Endothelial cell of umbilical vein (primary cell): ENCODE measurements around the gene SPOPL. TPM values are rescaled to one million over a fixed set of nuclear protein-coding genes. Genes with fewer than 3 reads are reported as not detected.

ENCODE experiments used
- BruUV-seq: library from RNA; stranded (reverse); fragments of 400-500 nt; replicated peaks from 2 replicates; lab custom pipeline; 2021; lab: Mats Ljungman, UMichigan
- CTCF ChIA-PET: fragments of 300-600, 350-600 bp; sonication (Branson Sonifier 250); formaldehyde crosslinking; loops from one replicate; lab custom pipeline; 2021; ENCODE audit warnings: antibody characterized with exemption, inconsistent platforms; lab: Charles Lee
- POLR2A ChIA-PET: fragments of 300-600, 350-600 bp; sonication (Branson Sonifier 250); formaldehyde crosslinking; loops from one replicate; lab custom pipeline; 2021; ENCODE audit warnings: antibody characterized with exemption, inconsistent platforms; lab: Charles Lee
- DNase-seq: peaks from one replicate; pipeline ENCODE4 v3.0.0-alpha.2; 2011; ENCODE audit warnings: low read depth, low spot score
- FAIRE-seq: peaks from 2 replicates; lab custom pipeline; 2011; peaks lifted over from hg19 to GRCh38; lab: Jason Lieb, UNC
- H2AFZ ChIP-seq: 2 replicates; pipeline ENCODE4 v1.6.0; 2012; ENCODE audit warnings: low read depth, low read length, control low read depth, inconsistent platforms
- H3K27ac ChIP-seq: 2 replicates; pipeline ENCODE4 v1.5.1; 2011; ENCODE audit warnings: low read depth, mild to moderate bottlenecking, control low read depth, low read length, moderate library complexity; ENCODE audit not compliant: insufficient read depth
- H3K27me3 ChIP-seq, 2 experiments: 2 replicates each; pipeline versions ENCODE4 v1.6.0 to v1.6.1; 2011; ENCODE audit warnings: low read length in 2 of 2, mixed read lengths in 1 of 2; ENCODE audit not compliant: control insufficient read depth in 2 of 2, insufficient read depth in 2 of 2
- H3K36me3 ChIP-seq, 2 experiments: 2 replicates in 1 of 2; 3 replicates in 1 of 2; pipeline ENCODE4 v1.5.1; 2011; ENCODE audit warnings: low read length in 2 of 2, mild to moderate bottlenecking in 1 of 2, moderate library complexity in 1 of 2; ENCODE audit not compliant: control insufficient read depth in 2 of 2, insufficient read depth in 2 of 2; ENCODE audit errors: extremely low read depth in 1 of 2
- H3K4me1 ChIP-seq: 3 replicates; pipeline ENCODE4 v1.5.1; 2011; ENCODE audit warnings: mild to moderate bottlenecking, low read length; ENCODE audit not compliant: control insufficient read depth, insufficient read depth; ENCODE audit errors: extremely low read depth
- H3K4me2 ChIP-seq: 2 replicates; pipeline ENCODE4 v1.6.1; 2011; ENCODE audit warnings: low read length, control low read depth, mixed read lengths; ENCODE audit not compliant: insufficient read depth
- H3K4me3 ChIP-seq, 3 experiments: fragments of 200-600 bp in 1 of 3; sonication (generic), shearing (Covaris generic) in 1 of 3; replicated peaks in 1 of 3; 2 replicates each; pipeline ENCODE4 v1.5.1; 2011 to 2016; ENCODE audit warnings: control low read depth in 3 of 3, low read length in 3 of 3, mild to moderate bottlenecking in 2 of 3, inconsistent platforms in 1 of 3, low read depth in 1 of 3, moderate library complexity in 1 of 3; ENCODE audit not compliant: insufficient read depth in 1 of 3
- H3K79me2 ChIP-seq: 2 replicates; pipeline ENCODE4 v1.6.0; 2012; ENCODE audit warnings: low read length, inconsistent platforms; ENCODE audit not compliant: control insufficient read depth, insufficient read depth
- H3K9ac ChIP-seq: replicated peaks from 2 replicates; pipeline ENCODE3; 2011; ENCODE audit warnings: low read length, control low read depth; ENCODE audit not compliant: insufficient read depth; ENCODE audit errors: extremely low read depth
- H3K9me1 ChIP-seq: replicated peaks from 3 replicates; pipeline ENCODE4 v1.6.0; 2011; ENCODE audit warnings: mild to moderate bottlenecking, low read length; ENCODE audit not compliant: control insufficient read depth, insufficient read depth; ENCODE audit errors: extremely low read depth
- H3K9me3 ChIP-seq: replicated peaks from 2 replicates; pipeline ENCODE4 v1.5.1; 2012; ENCODE audit warnings: low read length, inconsistent platforms; ENCODE audit not compliant: control insufficient read depth, insufficient read depth
- H4K20me1 ChIP-seq: replicated peaks from 2 replicates; pipeline ENCODE3; 2011; ENCODE audit warnings: mild to moderate bottlenecking, low read length; ENCODE audit not compliant: control insufficient read depth, insufficient read depth; ENCODE audit errors: extremely low read depth
- CTCF ChIP-seq, 2 donors: IDR thresholded peaks; 1 replicate in 1 of 2; 2 replicates in 1 of 2; pipeline ENCODE4 v1.5.1; 2011; ENCODE audit warnings: low read length in 2 of 2, mild to moderate bottlenecking in 2 of 2, moderate library complexity in 2 of 2, control low read depth in 1 of 2, inconsistent platforms in 1 of 2, low read depth in 1 of 2; ENCODE audit not compliant: insufficient read depth in 1 of 2; ENCODE audit errors: extremely low read depth in 1 of 2
- FOS ChIP-seq: IDR thresholded peaks from 2 replicates; pipeline ENCODE4 v1.6.1; 2011; ENCODE audit warnings: mild to moderate bottlenecking, low read length, moderate library complexity, borderline replicate concordance; ENCODE audit not compliant: insufficient read depth
- JUN ChIP-seq: IDR thresholded peaks from 2 replicates; pipeline ENCODE4 v1.6.1; 2011; ENCODE audit warnings: borderline replicate concordance, low read depth; ENCODE audit not compliant: insufficient read length, insufficient read depth
- POLR2A ChIP-seq: IDR thresholded peaks from 2 replicates; pipeline ENCODE4 v1.6.1; 2012; ENCODE audit warnings: low read depth, mild to moderate bottlenecking, control low read depth, low read length
- dilution Hi-C: fragments of 300-500 bp; cut with MboI; formaldehyde crosslinking; loops from one replicate; pipeline ENCODE4 v1.15.0; 2019; ENCODE audit warnings: low sequenced_read_pairs; ENCODE audit not compliant: extremely low pct_ligation_motif_present
- intact Hi-C: fragments of 100-400 bp; cut with micrococcal nuclease; formaldehyde crosslinking; loops from one replicate; pipeline ENCODE4 v1.10.0; 2022
- polyA plus RNA-seq, 4 experiments: library from polyadenylated mRNA; depleted of rRNA in 3 of 4; stranded (reverse) in 3 of 4; unstranded in 1 of 4; fragments of >200 nt; gene quantifications; 2 replicates each; pipeline versions ENCODE4 v1.2.1 to v1.2.3, GENCODE V29; 2011 to 2012; ENCODE audit warnings: missing spikeins in 1 of 4
- total RNA-seq: library from RNA; stranded (reverse); gene quantifications from 2 replicates; pipeline ENCODE4 v1.2.3, GENCODE V29; 2021

SPOPL gene
- total and polyA plus RNA-seq, 2 donors (not counting 3 experiments of a cell fraction or from before 2014, with no cell fraction given): 3.1 to 17.4 TPM

GRCh38 chr2:138500592-138501424 lies 762 bp upstream of the SPOPL start:
- CTCF ChIA-PET: interaction anchor here (1.0 to 1.7 kb wide), 4 partner anchors 9 to 53 kb away, joined by 3 to 7 read pairs (median 4); no protein-coding TSS in a partner anchor
- dilution Hi-C loops: no loop called here

More at GRCh38 chr2:138500592-138501424, 762 bp upstream of the SPOPL start:
- no peaks in the 10 kb centered on the region for H4K20me1 ChIP-seq
- TF ChIP-seq CTCF (IDR thresholded peaks at IDR 0.05; ENCODE audit: extremely low read depth in 1 of 2, insufficient read depth in 1 of 2, low read depth in 1 of 2, low read length in 2 of 2): no peak
- TF ChIP-seq JUN: no peak
- no peak for TF ChIP-seq POLR2A
- no peak for TF ChIP-seq FOS
- H2AFZ ChIP-seq: peak overlapping the region; percentile 86
- peak overlapping the region; percentile 92 for H3K27ac ChIP-seq
- peaks cover 32% of the 10 kb centered on the region for H3K79me2 ChIP-seq
- no peaks in the 10 kb centered on the region for H3K9me3 ChIP-seq
- no peaks in the 10 kb centered on the region for H3K9me1 ChIP-seq
- peak overlapping the region; percentile 94 for H3K4me2 ChIP-seq
- H3K4me1 ChIP-seq: peaks cover 25% of the 10 kb centered on the region
- H3K36me3 ChIP-seq: no peaks in the 10 kb centered on the region
- POLR2A ChIA-PET: interaction anchor here (0.6 to 1.0 kb wide), 4 partner anchors 9 to 107 kb away, joined by 4 to 7 read pairs (median 4); no protein-coding TSS in a partner anchor
- no peaks in the 10 kb centered on the region for H3K27me3 ChIP-seq
- H3K4me3 ChIP-seq: peak overlapping the region; percentile 87 to 93 (median 92)
- FAIRE-seq (no peak), DNase-seq (no peak)
- TSS peak; percentile 58 for BruUV-seq
- intact Hi-C loops: loop anchor here (1.0 to 10.0 kb wide), 8 partner anchors 27 to 554 kb away; partner anchors contain the start of gene NXPH2
- peak overlapping the region; percentile 88 for H3K9ac ChIP-seq
